Cardiac muscle cell (in vitro differentiated cells and primary cell): Measurements from ENCODE around the gene CCT8. TPM values are rescaled to one million over a fixed set of nuclear protein-coding genes. Genes with fewer than 3 reads are reported as not detected.
"Not testable (repeated sequence)": the region's sequence is repeated elsewhere in the genome, so short reads cannot be mapped to it uniquely, and the experiment has no call there.

Experiments used
- DNase-seq, 2 donors: peaks; one replicate each; pipeline versions ENCODE4 v3.0.0 to v3.0.0-alpha.2; 2010 to 2017; ENCODE audit warnings: low read depth in 1 of 2, low spot score in 1 of 2
- H3K27ac ChIP-seq: fragments of 200-600 bp; sonication (generic); 2 replicates; pipeline ENCODE4 v1.5.1; 2016
- H3K27me3 ChIP-seq: fragments of 200-600 bp; sonication (generic); 2 replicates; pipeline ENCODE4 v1.6.0; 2016; ENCODE audit warnings: control low read depth
- H3K36me3 ChIP-seq: fragments of 200-600 bp; sonication (generic); 2 replicates; pipeline ENCODE4 v1.5.1; 2016; ENCODE audit warnings: control low read depth
- H3K4me1 ChIP-seq: fragments of 200-600 bp; sonication (generic); 2 replicates; pipeline ENCODE4 v1.8.1; 2017; ENCODE audit warnings: low read depth, mild to moderate bottlenecking, mixed run types
- H3K4me3 ChIP-seq: fragments of 200-600 bp; sonication (generic); 2 replicates; pipeline ENCODE4 v1.5.1; 2016; ENCODE audit warnings: mild to moderate bottlenecking
- H3K9me3 ChIP-seq: fragments of 200-600 bp; sonication (generic); 2 replicates; pipeline ENCODE4 v1.5.1; 2017; ENCODE audit warnings: low read depth, mild to moderate bottlenecking, control low read depth
- CTCF ChIP-seq: IDR thresholded peaks from 2 replicates; pipeline ENCODE4 v1.5.1; 2012; ENCODE audit warnings: low read depth, mild to moderate bottlenecking, low read length
- polyA plus RNA-seq: library from polyadenylated mRNA; unstranded; fragments of >200 nt; fragmentation: Nextera tagmentation; extraction: Ambion mirVana; gene quantifications from 2 replicates; pipeline ENCODE4 v1.2.1, GENCODE V29; 2016
- total RNA-seq: library from RNA; depleted of rRNA; stranded (reverse); fragments of >200 nt; gene quantifications from 2 replicates; pipeline ENCODE4 v1.2.3, GENCODE V29; 2016

CCT8 gene
- total and polyA plus RNA-seq, 2 experiments from 2014 or later = 147 to 216 TPM

GRCh38 chr21:29082046-29082815, 8.8 kb upstream of the CCT8 start:
- no peak for TF ChIP-seq CTCF
- DNase-seq = no peak
- Histone ChIP-seq H3K4me3 (no peak overlapping the region), H3K9me3 (no peaks in the 10 kb centered on the region), H3K4me1 (no peaks in the 10 kb centered on the region), H3K27ac (no peak overlapping the region), H3K36me3 (no peaks in the 10 kb centered on the region), H3K27me3 (no peaks in the 10 kb centered on the region)

- H3K9me3 ChIP-seq = no peaks in the 10 kb centered on the region
- no peaks in the 10 kb centered on the region for H3K36me3 ChIP-seq
- H3K27me3 ChIP-seq = no peaks in the 10 kb centered on the region
- TF ChIP-seq CTCF = no peak
- no peak overlapping the region for H3K27ac ChIP-seq
- no peaks in the 10 kb centered on the region for H3K4me1 ChIP-seq
- DNase-seq = no peak
- H3K4me3 ChIP-seq = no peak overlapping the region
Observed at GRCh38 chr21:29080454-29080941, 7.0 kb upstream of the CCT8 start.

- Histone ChIP-seq H3K27ac (no peak overlapping the region), H3K4me3 (no peak overlapping the region), H3K36me3 (no peaks in the 10 kb centered on the region), H3K27me3 (no peaks in the 10 kb centered on the region), H3K9me3 (no peaks in the 10 kb centered on the region), H3K4me1 (no peaks in the 10 kb centered on the region)
- DNase-seq = no peak
- no peak for TF ChIP-seq CTCF
Observed at GRCh38 chr21:29078869-29079767, 5.7 kb upstream of the CCT8 start.

GRCh38 chr21:29077651-29078090, 4.2 kb upstream of the CCT8 start:
- H3K4me1 ChIP-seq = no peaks in the 10 kb centered on the region
- no peaks in the 10 kb centered on the region for H3K9me3 ChIP-seq
- no peak for TF ChIP-seq CTCF
- no peaks in the 10 kb centered on the region for H3K36me3 ChIP-seq
- no peak overlapping the region for H3K27ac ChIP-seq
- H3K27me3 ChIP-seq = no peaks in the 10 kb centered on the region
- DNase-seq = peak in 1 of 2 donors; percentile 58
- no peak overlapping the region for H3K4me3 ChIP-seq

GRCh38 chr21:29076731-29077640, 3.5 kb upstream of the CCT8 start:
- not testable (repeated sequence) for H3K4me3 ChIP-seq, H3K9me3 ChIP-seq, H3K36me3 ChIP-seq, H3K27ac ChIP-seq, H3K4me1 ChIP-seq, H3K27me3 ChIP-seq
- DNase-seq = peak in 1 of 2 donors; percentile 43
